Measurements from ENCODE around the gene LRBA.
"Not testable (repeated sequence)": the region's sequence is repeated elsewhere in the genome, so short reads cannot be mapped to it uniquely, and the experiment has no call there.

LRBA gene

DNA sequence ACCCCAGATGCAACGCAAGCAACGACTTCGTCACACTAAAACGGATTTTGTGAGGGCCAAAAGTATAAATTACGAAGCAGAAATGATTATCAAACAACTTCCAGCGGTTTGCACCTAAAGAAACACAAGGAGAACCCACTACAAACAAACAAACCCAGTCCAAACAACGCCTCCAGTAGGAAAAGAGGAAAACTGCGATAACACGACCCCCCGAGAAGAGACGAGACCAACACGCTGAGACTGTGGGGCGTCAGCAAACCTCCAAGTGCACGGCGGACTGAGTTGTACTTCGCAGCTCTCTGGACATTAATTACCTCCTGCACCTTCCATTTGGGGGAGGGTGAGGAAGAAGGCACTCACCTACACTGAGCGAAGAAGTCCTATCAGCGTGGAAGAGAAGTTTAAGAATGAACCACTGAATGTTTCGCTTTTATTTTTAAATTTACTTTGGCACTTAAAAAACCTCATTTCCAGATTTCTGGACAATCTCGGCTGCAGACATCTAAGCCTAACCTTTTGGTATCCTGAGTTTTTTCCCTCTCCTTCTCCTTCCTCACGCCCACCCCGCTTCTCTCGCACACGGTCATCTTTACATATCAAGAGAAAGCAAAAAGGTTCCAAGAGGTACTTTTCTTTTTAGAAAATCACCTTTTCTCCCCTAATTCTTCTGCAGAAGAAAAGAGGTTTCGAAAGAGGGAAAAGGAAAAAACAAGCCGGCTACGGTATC is 432.8 kb downstream of the LRBA start, which contains the start of gene MAB21L2:
TSS of gene MAB21L2 (plus strand) at position 6 of the 727 bp plus-strand sequence. CDS start 879 bp downstream, outside the sequence.
- no peak for DNase-seq

GRCh38 chr4:150581641-150582051 is 433.4 kb downstream of the LRBA start:
- DNase-seq = peak; percentile 92

GRCh38 chr4:150581056-150581605 is 434.0 kb downstream of the LRBA start:
- DNase-seq = no peak

GRCh38 chr4:150580306-150580705 is 434.8 kb downstream of the LRBA start:
- no peak for DNase-seq

GRCh38 chr4:150579551-150580234 is 435.4 kb downstream of the LRBA start:
- DNase-seq = no peak

GRCh38 chr4:150578745-150579501 is 436.2 kb downstream of the LRBA start:
- DNase-seq = peak; percentile 60

GRCh38 chr4:150577796-150578195 is 437.3 kb downstream of the LRBA start:
- DNase-seq = no peak

DNA sequence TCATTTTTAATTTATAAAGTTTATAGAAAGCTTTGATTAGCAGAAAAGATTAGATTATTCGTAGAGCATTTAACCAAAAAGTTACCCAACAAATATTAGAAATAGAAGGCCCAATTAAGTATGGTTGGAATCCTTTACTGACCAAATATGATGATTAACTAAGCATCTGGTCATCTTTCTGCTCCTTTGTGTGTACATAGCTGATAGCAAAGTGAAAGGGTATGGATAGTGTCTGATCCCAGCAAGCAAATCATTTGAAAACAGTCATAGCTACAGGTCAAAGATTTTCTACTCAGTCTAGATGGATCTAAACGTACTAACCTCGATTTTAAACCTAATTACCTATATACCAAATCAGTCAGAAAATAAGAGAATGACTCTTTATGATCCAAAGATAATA is 440.4 kb downstream of the LRBA start:
- no peak for DNase-seq

DNA sequence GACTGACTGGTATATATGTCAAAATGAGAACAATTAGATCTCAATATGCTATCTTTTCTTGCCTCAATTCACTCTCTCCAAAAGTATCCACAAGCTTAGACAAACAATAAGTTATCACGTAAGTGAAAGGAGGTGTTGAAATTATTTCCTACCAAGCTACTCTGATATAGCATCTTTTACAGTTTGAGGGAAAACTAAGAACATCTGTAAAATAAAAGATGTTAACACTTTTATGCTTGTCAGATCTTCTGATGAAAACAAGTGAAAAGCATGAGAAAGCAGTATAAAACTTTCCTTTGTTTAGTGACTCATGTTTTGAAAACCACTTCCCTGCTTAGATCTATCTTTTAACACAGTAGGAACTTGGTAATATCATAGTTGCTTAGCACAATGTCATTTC is 441.6 kb downstream of the LRBA start:
- no peak for DNase-seq

DNA sequence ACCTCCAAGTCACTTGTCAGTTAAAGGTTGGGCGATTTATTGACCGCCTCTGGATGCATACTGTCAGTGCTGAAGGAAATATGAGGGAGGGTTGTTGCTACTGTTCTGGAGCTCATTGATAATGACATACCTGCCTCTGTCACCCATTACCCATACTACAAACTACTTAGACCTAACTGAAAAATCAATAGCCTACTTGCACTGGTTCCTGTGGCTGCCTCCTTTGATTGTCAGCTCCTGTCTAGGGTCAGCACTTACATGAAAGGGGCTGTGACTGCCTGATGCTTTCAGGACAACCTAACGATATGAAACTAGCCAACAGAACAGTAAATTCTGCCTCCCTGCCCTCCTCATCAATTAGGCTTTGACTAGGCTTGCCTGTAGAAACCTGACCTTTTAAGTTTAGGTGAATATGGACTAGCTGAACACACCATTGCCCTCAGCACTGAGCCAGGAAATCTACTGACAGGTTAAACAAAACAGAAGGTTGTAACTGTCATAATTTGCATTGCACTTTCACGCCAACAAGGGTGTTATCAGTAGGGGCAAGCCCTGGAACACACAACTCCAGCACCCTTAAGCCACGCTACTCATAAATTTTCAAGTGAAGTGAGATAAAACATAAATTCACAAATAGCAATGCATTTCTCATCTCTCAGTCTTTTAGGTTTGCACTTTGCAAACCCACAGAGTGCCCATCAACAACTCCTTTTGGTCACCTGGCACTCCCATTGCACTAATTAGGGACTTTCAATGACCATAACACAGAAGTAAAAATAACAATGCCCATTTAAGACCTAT is 442.2 kb downstream of the LRBA start:
- no peak for DNase-seq

DNA sequence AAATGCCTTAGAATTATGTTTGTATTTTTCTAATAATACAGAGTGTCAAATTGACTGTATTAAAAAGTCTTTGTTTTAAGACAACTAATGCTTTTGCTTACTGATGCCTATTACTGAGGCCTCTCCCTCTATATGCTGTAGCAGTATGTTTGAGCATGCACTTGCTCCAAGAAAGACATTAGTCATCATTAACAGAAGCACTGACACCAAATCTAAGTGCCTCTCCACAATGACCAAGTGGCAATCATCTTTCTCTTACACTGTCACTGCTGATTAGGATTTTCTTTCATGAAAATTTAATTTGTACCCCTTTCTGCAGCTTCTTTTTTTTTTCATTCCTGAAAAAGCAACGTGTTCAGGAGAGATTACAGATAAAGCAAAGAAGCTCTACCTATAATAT is 444.2 kb downstream of the LRBA start:
- DNase-seq = no peak

- no peak for DNase-seq
Observed at GRCh38 chr4:150569998-150570535, 445.0 kb downstream of the LRBA start.

DNA sequence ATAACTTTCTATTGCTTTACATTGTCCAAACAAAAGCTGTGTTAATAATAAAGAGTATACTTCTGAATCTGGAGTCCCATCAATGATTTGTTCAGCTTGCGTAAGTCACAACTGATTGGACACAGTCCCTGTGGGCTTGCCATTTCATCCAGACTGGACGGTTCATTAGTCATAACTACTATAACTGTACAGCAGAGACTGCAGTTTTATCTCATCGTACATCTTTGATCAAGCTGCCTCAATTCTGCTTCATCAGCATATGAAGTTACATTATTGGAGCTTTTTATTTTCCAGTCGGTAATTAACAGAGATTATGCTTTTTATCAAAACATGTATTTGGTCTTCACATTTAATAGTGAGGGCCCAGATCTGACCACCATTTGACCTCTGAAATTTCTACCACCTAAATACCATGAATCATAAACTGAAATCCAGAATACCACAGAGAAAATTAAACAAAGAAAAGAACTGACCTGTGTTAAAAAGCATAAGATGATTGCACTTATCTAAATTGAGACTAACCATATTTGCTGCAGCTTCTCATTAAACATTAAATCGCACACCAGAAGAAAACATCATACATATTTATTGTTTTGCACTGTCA is 445.6 kb downstream of the LRBA start:
- peak; percentile 51 for DNase-seq

DNA sequence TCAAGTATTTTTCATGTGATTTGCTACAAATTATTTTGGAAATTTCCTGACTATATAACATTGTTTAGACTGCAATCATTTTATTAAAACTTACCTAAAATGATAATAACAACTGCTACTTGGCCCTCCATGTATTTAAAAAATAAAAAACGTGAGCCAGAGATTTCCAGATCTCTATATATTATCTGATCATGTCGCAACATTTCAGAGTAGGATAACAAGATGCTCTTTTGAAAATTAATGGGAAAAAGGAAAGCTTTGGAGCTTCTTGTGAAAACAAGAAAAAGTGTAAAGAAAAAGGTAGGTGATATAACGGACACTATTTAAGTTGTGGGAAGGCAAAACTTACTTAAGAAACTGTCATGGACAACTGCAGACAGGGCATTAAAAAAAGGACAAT is 448.0 kb downstream of the LRBA start:
- DNase-seq = no peak

- not testable (repeated sequence) for DNase-seq
Observed at GRCh38 chr4:150564967-150565366, 450.1 kb downstream of the LRBA start.

GRCh38 chr4:150562751-150563150 is 452.3 kb downstream of the LRBA start:
- no peak for DNase-seq

DNA sequence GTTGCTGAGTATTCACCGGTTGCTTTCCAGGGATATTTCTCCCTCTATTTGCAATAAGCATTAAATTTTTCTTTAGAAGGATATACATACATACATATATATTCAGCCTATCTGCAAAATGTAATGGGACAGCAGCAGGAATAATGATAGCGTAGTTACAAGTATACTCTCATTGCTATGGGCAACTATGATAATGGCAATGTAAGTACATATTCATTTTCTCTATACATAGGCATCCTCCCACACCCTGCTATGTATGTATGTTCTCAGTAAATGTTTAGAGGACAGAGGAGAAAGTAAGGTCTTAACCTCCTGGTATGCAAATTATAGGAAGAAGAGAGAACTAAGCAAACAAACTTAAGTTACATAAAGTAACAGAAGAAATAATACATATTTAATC is 452.8 kb downstream of the LRBA start:
- no peak for DNase-seq

GRCh38 chr4:150561143-150561737 is 453.8 kb downstream of the LRBA start:
- DNase-seq = no peak

GRCh38 chr4:150557811-150558210 is 457.3 kb downstream of the LRBA start:
- not testable (repeated sequence) for DNase-seq

GRCh38 chr4:150547154-150547838 is 467.8 kb downstream of the LRBA start:
- no peak for DNase-seq

DNA sequence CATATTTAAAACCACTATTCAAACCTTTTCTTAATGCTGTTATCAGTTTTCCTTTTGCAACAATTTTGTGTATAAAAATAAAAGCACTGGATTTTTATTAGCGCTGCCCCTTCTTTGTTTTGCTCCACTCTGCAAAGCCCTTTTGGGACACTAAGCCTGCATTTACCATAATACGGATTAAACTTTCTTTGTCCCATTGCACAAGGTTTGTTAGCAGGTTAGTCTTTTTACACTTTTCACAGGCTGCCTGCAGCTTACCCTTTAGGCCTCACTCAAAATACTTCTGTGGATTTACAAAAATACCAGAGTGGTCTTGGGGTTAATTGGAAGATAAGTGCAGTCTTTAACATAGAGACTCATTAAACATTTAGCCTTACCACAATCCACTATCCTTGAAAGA is 468.8 kb downstream of the LRBA start:
- DNase-seq = no peak

Measured in amniotic stem cell (primary cell).